Astrocyte (in vitro differentiated cells and primary cell): Measurements from ENCODE around the gene PEAK3. TPM values are rescaled to one million over a fixed set of nuclear protein-coding genes. Genes with fewer than 3 reads are reported as not detected.
A peak's percentile ranks its signal among the peaks of the same experiment; 100 is the strongest.

Experiments
- DNase-seq: peaks from one replicate; pipeline ENCODE4 v3.0.0-alpha.2; 2010; ENCODE audit warnings: low read depth
- FAIRE-seq: peaks from 2 replicates; lab custom pipeline; 2011; peaks lifted over from hg19 to GRCh38; lab: Jason Lieb, UNC
- H2AFZ ChIP-seq: 2 replicates; pipeline ENCODE4 v1.6.0; 2012; ENCODE audit warnings: low read depth, low read length, inconsistent platforms
- H3K27ac ChIP-seq: 2 replicates; pipeline ENCODE4 v1.5.1; 2011; ENCODE audit warnings: low read depth, low read length, inconsistent platforms
- H3K27me3 ChIP-seq: 2 replicates; pipeline ENCODE4 v1.6.0; 2011; ENCODE audit warnings: low read length, inconsistent platforms; ENCODE audit not compliant: insufficient read depth
- H3K36me3 ChIP-seq: 2 replicates; pipeline ENCODE4 v1.5.1; 2011; ENCODE audit warnings: low read length, inconsistent platforms; ENCODE audit not compliant: insufficient read depth
- H3K4me1 ChIP-seq: 2 replicates; pipeline ENCODE4 v1.5.1; 2011; ENCODE audit warnings: low read length, inconsistent platforms; ENCODE audit not compliant: insufficient read depth
- H3K4me2 ChIP-seq: 2 replicates; pipeline ENCODE4 v1.6.0; 2012; ENCODE audit warnings: low read length, inconsistent platforms
- H3K4me3 ChIP-seq: 2 replicates; pipeline ENCODE4 v1.5.1; 2011; ENCODE audit warnings: low read depth, mild to moderate bottlenecking, low read length, inconsistent platforms; ENCODE audit not compliant: insufficient read depth
- H3K79me2 ChIP-seq: 2 replicates; pipeline ENCODE4 v1.6.0; 2012; ENCODE audit warnings: mild to moderate bottlenecking, low read length, inconsistent platforms; ENCODE audit not compliant: insufficient read depth
- H3K9ac ChIP-seq: 2 replicates; pipeline ENCODE4 v1.6.0; 2012; ENCODE audit warnings: mild to moderate bottlenecking, low read length, inconsistent platforms
- H3K9me3 ChIP-seq: 2 replicates; pipeline ENCODE4 v1.5.1; 2012; ENCODE audit warnings: low read depth, mild to moderate bottlenecking, low read length, inconsistent platforms; ENCODE audit not compliant: insufficient read depth
- H4K20me1 ChIP-seq: 2 replicates; pipeline ENCODE4 v1.6.0; 2012; ENCODE audit warnings: low read length, inconsistent platforms; ENCODE audit not compliant: insufficient read depth
- H3K27ac Mint-ChIP-seq: one replicate; pipeline ENCODE4 v1.8.0; 2021; ENCODE audit warnings: mild to moderate bottlenecking, mixed read lengths; ENCODE audit not compliant: unreplicated experiment
- H3K27me3 Mint-ChIP-seq: one replicate; pipeline ENCODE4 v1.8.0; 2021; ENCODE audit warnings: low read depth, mixed read lengths; ENCODE audit not compliant: unreplicated experiment
- H3K36me3 Mint-ChIP-seq: one replicate; pipeline ENCODE4 v1.8.0; 2021; ENCODE audit warnings: low read depth, mixed read lengths; ENCODE audit not compliant: unreplicated experiment
- H3K4me1 Mint-ChIP-seq: one replicate; pipeline ENCODE4 v1.8.0; 2021; ENCODE audit warnings: low read depth, mixed read lengths; ENCODE audit not compliant: unreplicated experiment
- H3K4me3 Mint-ChIP-seq: one replicate; pipeline ENCODE4 v1.8.0; 2021; ENCODE audit warnings: mild to moderate bottlenecking, moderate library complexity, mixed read lengths; ENCODE audit not compliant: unreplicated experiment
- H3K9me3 Mint-ChIP-seq: one replicate; pipeline ENCODE4 v1.8.0; 2021; ENCODE audit warnings: mild to moderate bottlenecking, mixed read lengths; ENCODE audit not compliant: unreplicated experiment
- CTCF ChIP-seq: IDR thresholded peaks from 2 replicates; pipeline ENCODE4 v1.5.1; 2011; ENCODE audit warnings: low read depth, mild to moderate bottlenecking, inconsistent platforms, low read length, moderate library complexity; ENCODE audit not compliant: insufficient read depth
- EZH2 ChIP-seq: IDR thresholded peaks from 2 replicates; pipeline ENCODE4 v1.6.1; 2012; ENCODE audit warnings: mild to moderate bottlenecking, low read length, inconsistent platforms; ENCODE audit not compliant: insufficient read depth
- total RNA-seq: library from RNA; stranded (reverse); gene quantifications from 2 replicates; pipeline ENCODE4 v1.2.1, GENCODE V29; 2021

Gene PEAK3
- total RNA-seq, 1 donor from 2014 or later, result 0.18 TPM

GRCh38 chr19:2239771-2240770 lies 41.9 kb downstream of the PEAK3 start:
- Mint-ChIP-seq H3K36me3 (peaks cover 8% of the 10 kb centered on the region), H3K27me3 (no peaks in the 10 kb centered on the region), H3K4me3 (peak overlapping the region; percentile 95), H3K4me1 (peaks cover 37% of the 10 kb centered on the region), H3K9me3 (no peaks in the 10 kb centered on the region), H3K27ac (peak overlapping the region; percentile 75)
- H3K4me2 ChIP-seq, result peak overlapping the region; percentile 93
- H3K4me3 ChIP-seq, result peak overlapping the region; percentile 66
- no peaks in the 10 kb centered on the region for H3K27me3 ChIP-seq
- peak overlapping the region; percentile 61 for H3K27ac ChIP-seq
- FAIRE-seq, result no peak
- peak overlapping the region; percentile 93 for H3K9ac ChIP-seq
- H4K20me1 ChIP-seq, result peaks cover 83% of the 10 kb centered on the region
- H2AFZ ChIP-seq, result no peak overlapping the region
- peak; percentile 47 for DNase-seq
- peaks cover 49% of the 10 kb centered on the region for H3K4me1 ChIP-seq
- H3K36me3 ChIP-seq, result peaks cover 11% of the 10 kb centered on the region
- no peaks in the 10 kb centered on the region for H3K9me3 ChIP-seq
- peaks cover 95% of the 10 kb centered on the region for H3K79me2 ChIP-seq
- no peak for TF ChIP-seq EZH2
- TF ChIP-seq CTCF, result no peak

- no peaks in the 10 kb centered on the region for H3K9me3 Mint-ChIP-seq
- no peaks in the 10 kb centered on the region for H3K27me3 ChIP-seq
- H3K9ac ChIP-seq, result peak overlapping the region; percentile 93
- H3K27ac ChIP-seq, result peak overlapping the region; percentile 61
- peak overlapping the region; percentile 95 for H3K4me3 Mint-ChIP-seq
- H3K36me3 Mint-ChIP-seq, result peaks cover 8% of the 10 kb centered on the region
- H2AFZ ChIP-seq, result no peak overlapping the region
- peaks cover 56% of the 10 kb centered on the region for H3K4me1 ChIP-seq
- peaks cover 39% of the 10 kb centered on the region for H3K4me1 Mint-ChIP-seq
- peak overlapping the region; percentile 66 for H3K4me3 ChIP-seq
- FAIRE-seq, result no peak
- H3K27ac Mint-ChIP-seq, result peak overlapping the region; percentile 67
- H3K79me2 ChIP-seq, result peaks cover 96% of the 10 kb centered on the region
- H3K27me3 Mint-ChIP-seq, result no peaks in the 10 kb centered on the region
- peaks cover 81% of the 10 kb centered on the region for H4K20me1 ChIP-seq
- TF ChIP-seq CTCF (no peak), EZH2 (no peak)
- peak overlapping the region; percentile 93 for H3K4me2 ChIP-seq
- H3K9me3 ChIP-seq, result no peaks in the 10 kb centered on the region
- peaks cover 5% of the 10 kb centered on the region for H3K36me3 ChIP-seq
- no peak for DNase-seq
Observed at GRCh38 chr19:2239173-2239572, 42.8 kb downstream of the PEAK3 start.

- H3K27ac Mint-ChIP-seq, result peak overlapping the region; percentile 86
- no peaks in the 10 kb centered on the region for H3K27me3 ChIP-seq
- no peak for TF ChIP-seq EZH2
- TF ChIP-seq CTCF, result no peak
- FAIRE-seq (no peak), DNase-seq (no peak)
- no peaks in the 10 kb centered on the region for H3K27me3 Mint-ChIP-seq
- H3K4me1 ChIP-seq, result peaks cover 64% of the 10 kb centered on the region
- H3K4me3 Mint-ChIP-seq, result peak overlapping the region; percentile 95
- H3K4me1 Mint-ChIP-seq, result peaks cover 43% of the 10 kb centered on the region
- H3K79me2 ChIP-seq, result peaks cover 96% of the 10 kb centered on the region
- no peaks in the 10 kb centered on the region for H3K9me3 Mint-ChIP-seq
- peak overlapping the region; percentile 81 for H3K4me3 ChIP-seq
- peaks cover 81% of the 10 kb centered on the region for H4K20me1 ChIP-seq
- no peaks in the 10 kb centered on the region for H3K9me3 ChIP-seq
- H3K4me2 ChIP-seq, result peak overlapping the region; percentile 93
- H3K36me3 Mint-ChIP-seq, result peaks cover 8% of the 10 kb centered on the region
- H3K27ac ChIP-seq, result no peak overlapping the region
- H3K36me3 ChIP-seq, result peaks cover 5% of the 10 kb centered on the region
- H2AFZ ChIP-seq, result no peak overlapping the region
- peak overlapping the region; percentile 93 for H3K9ac ChIP-seq
Observed at GRCh38 chr19:2237869-2238153, 44.2 kb downstream of the PEAK3 start.
